ENCODE results near the gene NCKAP5. TPM values are rescaled to one million over a fixed set of nuclear protein-coding genes. Genes with fewer than 3 reads are reported as not detected.

NCKAP5 gene
- polyA plus RNA-seq, 2 of the 4 experiments (the other 2 are of a cell fraction), result 3.0 to 4.1 TPM

DNA sequence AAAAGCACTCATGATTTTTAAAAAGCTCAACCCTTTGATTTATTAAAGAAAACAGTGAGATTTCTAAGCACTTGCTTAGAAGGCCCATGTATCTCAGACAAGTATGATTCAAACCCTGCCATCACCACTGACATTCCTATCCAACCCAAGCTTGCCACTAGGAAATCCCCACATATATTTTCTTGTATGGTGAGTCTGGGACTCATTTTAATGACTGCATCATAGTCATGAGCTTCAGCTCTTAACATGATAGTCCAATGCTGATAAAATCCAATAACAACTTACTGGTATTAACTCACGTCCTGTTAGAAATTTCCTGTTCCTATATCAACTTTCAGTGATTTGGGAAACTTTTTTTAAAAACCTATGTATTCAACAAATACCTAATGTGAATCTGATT is 39.4 kb upstream of the NCKAP5 start:
- Histone ChIP-seq H3K4me1 (no peaks in the 10 kb centered on the region), H3K9me3 (no peaks in the 10 kb centered on the region), H3K4me2 (no peak overlapping the region), H3K27ac (no peak overlapping the region), H3K4me3 (no peak overlapping the region)
- DNase-seq (ENCODE audit: low read depth in 1 of 2, low spot score in 1 of 2) (no peak), FAIRE-seq (no peak), ATAC-seq (no peak)
- WGBS (ENCODE audit: missing lambda C conversion rate), result 43% methylated on average over 1 of the region's 1 CpG
- ChIA-PET CTCF (interaction anchor here (0.9 kb wide), 1 partner anchor 27 kb away, joined by 3 read pairs; no protein-coding TSS in a partner anchor), POLR2A (no interaction called here)
- TF ChIP-seq, protein P1, sequence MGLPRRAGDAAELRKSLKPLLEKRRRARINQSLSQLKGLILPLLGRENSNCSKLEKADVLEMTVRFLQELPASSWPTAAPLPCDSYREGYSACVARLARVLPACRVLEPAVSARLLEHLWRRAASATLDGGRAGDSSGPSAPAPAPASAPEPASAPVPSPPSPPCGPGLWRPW (IDR thresholded peaks at IDR 0.05), result no peak
- TF ChIP-seq HOXB5 (CRISPR knock-in tag; IDR thresholded peaks at IDR 0.05), result no peak
- TF ChIP-seq, protein P2, sequence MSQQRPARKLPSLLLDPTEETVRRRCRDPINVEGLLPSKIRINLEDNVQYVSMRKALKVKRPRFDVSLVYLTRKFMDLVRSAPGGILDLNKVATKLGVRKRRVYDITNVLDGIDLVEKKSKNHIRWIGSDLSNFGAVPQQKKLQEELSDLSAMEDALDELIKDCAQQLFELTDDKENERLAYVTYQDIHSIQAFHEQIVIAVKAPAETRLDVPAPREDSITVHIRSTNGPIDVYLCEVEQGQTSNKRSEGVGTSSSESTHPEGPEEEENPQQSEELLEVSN (IDR thresholded peaks at IDR 0.05; ENCODE audit: borderline replicate concordance, low read depth), result no peak
- no peak for TF ChIP-seq GATA3 (IDR thresholded peaks at IDR 0.05; ENCODE audit: borderline replicate concordance)
- no peak for TF ChIP-seq RARB (CRISPR knock-in tag; IDR thresholded peaks at IDR 0.05)
- no peak for TF ChIP-seq MYC (IDR thresholded peaks at IDR 0.05; ENCODE audit: borderline replicate concordance, low read length)
- no peak for TF ChIP-seq POLR2AphosphoS2 (conservative IDR thresholded peaks at IDR 0.05; ENCODE audit: low read length)
- TF ChIP-seq, protein P3, sequence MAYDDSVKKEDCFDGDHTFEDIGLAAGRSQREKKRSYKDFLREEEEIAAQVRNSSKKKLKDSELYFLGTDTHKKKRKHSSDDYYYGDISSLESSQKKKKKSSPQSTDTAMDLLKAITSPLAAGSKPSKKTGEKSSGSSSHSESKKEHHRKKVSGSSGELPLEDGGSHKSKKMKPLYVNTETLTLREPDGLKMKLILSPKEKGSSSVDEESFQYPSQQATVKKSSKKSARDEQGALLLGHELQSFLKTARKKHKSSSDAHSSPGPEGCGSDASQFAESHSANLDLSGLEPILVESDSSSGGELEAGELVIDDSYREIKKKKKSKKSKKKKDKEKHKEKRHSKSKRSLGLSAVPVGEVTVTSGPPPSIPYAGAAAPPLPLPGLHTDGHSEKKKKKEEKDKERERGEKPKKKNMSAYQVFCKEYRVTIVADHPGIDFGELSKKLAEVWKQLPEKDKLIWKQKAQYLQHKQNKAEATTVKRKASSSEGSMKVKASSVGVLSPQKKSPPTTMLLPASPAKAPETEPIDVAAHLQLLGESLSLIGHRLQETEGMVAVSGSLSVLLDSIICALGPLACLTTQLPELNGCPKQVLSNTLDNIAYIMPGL (CRISPR knock-in tag; IDR thresholded peaks at IDR 0.05; ENCODE audit: borderline replicate concordance), result no peak
- no peak for TF ChIP-seq CBX8 (IDR thresholded peaks at IDR 0.05)
- no peak for TF ChIP-seq RNF2 (IDR thresholded peaks at IDR 0.05; ENCODE audit: borderline replicate concordance, low read depth)
- TF ChIP-seq SREBF2 (IDR thresholded peaks at IDR 0.05), result no peak
- no peak for TF ChIP-seq CHD4 (IDR thresholded peaks at IDR 0.05; ENCODE audit: borderline replicate concordance)
- TF ChIP-seq RAD21 (conservative IDR thresholded peaks at IDR 0.05 in 1 of 2, IDR thresholded peaks at IDR 0.05 in 1 of 2), result no peak

DNA sequence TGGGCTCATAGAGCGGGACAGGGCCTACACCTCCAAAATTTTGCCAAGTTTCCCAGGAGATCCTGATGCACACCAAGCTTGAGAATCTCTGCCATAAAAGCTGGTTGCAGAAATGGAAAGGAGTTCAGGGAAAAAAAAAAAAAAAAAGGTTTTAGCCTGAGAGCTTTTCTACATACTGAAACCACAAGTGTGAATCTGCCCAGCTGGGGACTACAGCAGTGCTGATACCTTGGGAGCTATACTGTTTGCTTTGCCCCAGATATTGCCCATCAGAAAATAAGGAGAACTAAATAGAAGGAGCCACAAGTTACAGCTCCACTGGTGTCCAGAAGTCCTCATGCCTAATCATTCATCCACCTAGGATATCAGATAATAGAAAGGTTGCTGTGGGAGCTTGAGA is 38.4 kb upstream of the NCKAP5 start:
- H3K4me2 ChIP-seq, result no peak overlapping the region
- FAIRE-seq (no peak), ATAC-seq (no peak), DNase-seq (ENCODE audit: low read depth in 1 of 2, low spot score in 1 of 2) (no peak)
- no peaks in the 10 kb centered on the region for H3K4me1 ChIP-seq
- ChIA-PET CTCF (no interaction called here), POLR2A (no interaction called here)
- no peak overlapping the region for H3K27ac ChIP-seq
- WGBS (ENCODE audit: missing lambda C conversion rate), result 79% methylated on average over 1 of the region's 1 CpG
- H3K9me3 ChIP-seq, result no peaks in the 10 kb centered on the region
- H3K4me3 ChIP-seq, result no peak overlapping the region
- TF ChIP-seq MAFK (IDR thresholded peaks at IDR 0.05; ENCODE audit: partially characterized antibody) (no peak), FOXS1 (CRISPR knock-in tag; IDR thresholded peaks at IDR 0.05) (no peak), CHD4 (IDR thresholded peaks at IDR 0.05; ENCODE audit: borderline replicate concordance) (no peak), POLR2A (IDR thresholded peaks at IDR 0.05; ENCODE audit: low read length) (no peak), RAD21 (conservative IDR thresholded peaks at IDR 0.05 in 1 of 2, IDR thresholded peaks at IDR 0.05 in 1 of 2) (no peak), EHF (CRISPR knock-in tag; IDR thresholded peaks at IDR 0.05) (no peak), ZFP36 (IDR thresholded peaks at IDR 0.05; ENCODE audit: borderline replicate concordance, partially characterized antibody) (no peak), HOXB13 (CRISPR knock-in tag; IDR thresholded peaks at IDR 0.05; ENCODE audit: low read depth) (no peak), NPAS2 (CRISPR knock-in tag; IDR thresholded peaks at IDR 0.05; ENCODE audit: borderline replicate concordance) (no peak), CBX2 (IDR thresholded peaks at IDR 0.05; ENCODE audit: borderline replicate concordance, low read depth) (no peak), RARB (CRISPR knock-in tag; IDR thresholded peaks at IDR 0.05) (no peak)
- TF ChIP-seq, protein P1 (IDR thresholded peaks at IDR 0.05), result no peak
- TF ChIP-seq, protein P4, sequence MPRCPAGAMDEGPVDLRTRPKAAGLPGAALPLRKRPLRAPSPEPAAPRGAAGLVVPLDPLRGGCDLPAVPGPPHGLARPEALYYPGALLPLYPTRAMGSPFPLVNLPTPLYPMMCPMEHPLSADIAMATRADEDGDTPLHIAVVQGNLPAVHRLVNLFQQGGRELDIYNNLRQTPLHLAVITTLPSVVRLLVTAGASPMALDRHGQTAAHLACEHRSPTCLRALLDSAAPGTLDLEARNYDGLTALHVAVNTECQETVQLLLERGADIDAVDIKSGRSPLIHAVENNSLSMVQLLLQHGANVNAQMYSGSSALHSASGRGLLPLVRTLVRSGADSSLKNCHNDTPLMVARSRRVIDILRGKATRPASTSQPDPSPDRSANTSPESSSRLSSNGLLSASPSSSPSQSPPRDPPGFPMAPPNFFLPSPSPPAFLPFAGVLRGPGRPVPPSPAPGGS (IDR thresholded peaks at IDR 0.05), result no peak
- TF ChIP-seq, protein P5, sequence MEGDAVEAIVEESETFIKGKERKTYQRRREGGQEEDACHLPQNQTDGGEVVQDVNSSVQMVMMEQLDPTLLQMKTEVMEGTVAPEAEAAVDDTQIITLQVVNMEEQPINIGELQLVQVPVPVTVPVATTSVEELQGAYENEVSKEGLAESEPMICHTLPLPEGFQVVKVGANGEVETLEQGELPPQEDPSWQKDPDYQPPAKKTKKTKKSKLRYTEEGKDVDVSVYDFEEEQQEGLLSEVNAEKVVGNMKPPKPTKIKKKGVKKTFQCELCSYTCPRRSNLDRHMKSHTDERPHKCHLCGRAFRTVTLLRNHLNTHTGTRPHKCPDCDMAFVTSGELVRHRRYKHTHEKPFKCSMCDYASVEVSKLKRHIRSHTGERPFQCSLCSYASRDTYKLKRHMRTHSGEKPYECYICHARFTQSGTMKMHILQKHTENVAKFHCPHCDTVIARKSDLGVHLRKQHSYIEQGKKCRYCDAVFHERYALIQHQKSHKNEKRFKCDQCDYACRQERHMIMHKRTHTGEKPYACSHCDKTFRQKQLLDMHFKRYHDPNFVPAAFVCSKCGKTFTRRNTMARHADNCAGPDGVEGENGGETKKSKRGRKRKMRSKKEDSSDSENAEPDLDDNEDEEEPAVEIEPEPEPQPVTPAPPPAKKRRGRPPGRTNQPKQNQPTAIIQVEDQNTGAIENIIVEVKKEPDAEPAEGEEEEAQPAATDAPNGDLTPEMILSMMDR (IDR thresholded peaks at IDR 0.05), result no peak
- TF ChIP-seq, protein P6, sequence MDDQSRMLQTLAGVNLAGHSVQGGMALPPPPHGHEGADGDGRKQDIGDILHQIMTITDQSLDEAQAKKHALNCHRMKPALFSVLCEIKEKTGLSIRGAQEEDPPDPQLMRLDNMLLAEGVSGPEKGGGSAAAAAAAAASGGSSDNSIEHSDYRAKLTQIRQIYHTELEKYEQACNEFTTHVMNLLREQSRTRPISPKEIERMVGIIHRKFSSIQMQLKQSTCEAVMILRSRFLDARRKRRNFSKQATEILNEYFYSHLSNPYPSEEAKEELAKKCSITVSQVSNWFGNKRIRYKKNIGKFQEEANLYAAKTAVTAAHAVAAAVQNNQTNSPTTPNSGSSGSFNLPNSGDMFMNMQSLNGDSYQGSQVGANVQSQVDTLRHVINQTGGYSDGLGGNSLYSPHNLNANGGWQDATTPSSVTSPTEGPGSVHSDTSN (IDR thresholded peaks at IDR 0.05), result no peak

Data from A549 (cell line).